Heart right ventricle (tissue), 16 donors: ENCODE measurements around the gene THRSP. TPM values are rescaled to one million over a fixed set of nuclear protein-coding genes. Genes with fewer than 3 reads are reported as not detected.
A peak's percentile ranks its signal among the peaks of the same experiment; 100 is the strongest.
"Not testable (repeated sequence)": the region's sequence is repeated elsewhere in the genome, so short reads cannot be mapped to it uniquely, and the experiment has no call there.

Experiments used
- ATAC-seq, 8 donors: fragments of 200-7000 bp; cut with Tn5 transposase; one replicate each; pipeline ENCODE4 v1.9.1; 2020; ENCODE audit warnings: mild to moderate bottlenecking in 8 of 8, moderate library complexity in 8 of 8, moderate number of reproducible peaks in 1 of 8
- DNase-seq, 2 donors: peaks; one replicate each; pipeline ENCODE4 v3.0.0-alpha.2; 2020
- H3K27ac ChIP-seq, 10 donors: fragments of 200-600 bp; sonication (generic) in 2 of 10; one replicate each; pipeline versions ENCODE4 v1.5.0 to v1.8.0; 2020 to 2022; ENCODE audit warnings: mild to moderate bottlenecking in 3 of 10
- H3K27me3 ChIP-seq, 7 donors: fragments of 200-600 bp; one replicate each; pipeline ENCODE4 v1.8.0; 2021 to 2022; ENCODE audit warnings: mild to moderate bottlenecking in 2 of 7
- H3K36me3 ChIP-seq, 9 donors: fragments of 200-600 bp; sonication (generic) in 1 of 9; one replicate each; pipeline versions ENCODE4 v1.5.0 to v1.8.0; 2020 to 2022; ENCODE audit warnings: mild to moderate bottlenecking in 2 of 9
- H3K4me1 ChIP-seq, 9 donors: fragments of 200-600 bp; sonication (generic) in 1 of 9; one replicate each; pipeline versions ENCODE4 v1.5.0 to v1.8.0; 2020 to 2022; ENCODE audit warnings: mild to moderate bottlenecking in 4 of 9
- H3K4me3 ChIP-seq, 10 donors: fragments of 200-600 bp; sonication (generic) in 2 of 10; one replicate each; pipeline versions ENCODE4 v1.5.0 to v1.8.0; 2020 to 2022; ENCODE audit warnings: mild to moderate bottlenecking in 7 of 10, moderate library complexity in 2 of 10
- H3K9me3 ChIP-seq, 11 donors: fragments of 200-600 bp in 10 of 11; sonication (generic) in 2 of 11; one replicate each; pipeline versions ENCODE4 v1.5.0 to v1.8.0; 2013 to 2022; ENCODE audit warnings: mild to moderate bottlenecking in 2 of 11, control low read depth in 1 of 11, moderate library complexity in 1 of 11
- WGBS, 2 donors: extraction: QIAGEN DNeasy Blood & Tissue Kit; methylation state at CpG; one replicate each; pipeline ENCODE4 v1.1.7; 2013; ENCODE audit warnings: inconsistent platforms in 1 of 2; 5-methylcytosine and 5-hydroxymethylcytosine counted together
- intact Hi-C, 10 donors: fragments of 100-400 bp; cut with DNase I; formaldehyde crosslinking; loops; one replicate each; pipeline versions ENCODE4 v1.11.1 to v1.14.2; 2022
- polyA plus RNA-seq, 2 donors: library from polyadenylated mRNA; stranded (reverse); fragments of 200-250 nt; gene quantifications; one replicate each; pipeline ENCODE4 v1.2.3, GENCODE V29; 2013
- total RNA-seq, 10 donors: library from RNA; stranded (reverse); fragmentation: NEBNext Ultra II Directional in 3 of 10; extraction: Animal tissue kit (Norgen Biotek cat#: 25700) in 3 of 10; gene quantifications; one replicate each; pipeline versions ENCODE4 v1.2.1 to v1.2.4, GENCODE V29; 2021 to 2023
- TF ChIP-seq, protein P1 (sequence below), 9 donors: fragments of 200-600 bp; sonication (generic) in 2 of 9; IDR thresholded peaks; one replicate each; pipeline versions ENCODE4 v1.5.0 to v1.8.0; 2021 to 2022; ENCODE audit warnings: antibody characterized with exemption in 9 of 9, mild to moderate bottlenecking in 5 of 9, moderate library complexity in 1 of 9
- donor health status: Arrhythmogenic right ventricular cardiomyopathy.
- donor health status: ischemic (EF 13 %, LVEDD 7.1; RV severe dilation, severe dysfunction).
- donor health status: healthy with polysubstance abuse.
- donor health status: DM: no; HTN: yes; CAD: no.
- donor health status: DM: no; HTN: no; CAD: no.
- donor health status: ischemic (EF 25% LVEDD 6.9; RV normal size, moderate dysfunction).
- donor health status: ischemic (EF 25% LVEDD 5.7; RV mildly dilated, moderate dysfunction).
- donor health status: healthy.
- donor health status: DM: yes; HTN: yes; CAD: no.
- donor health status: Ischemic cardiomyopathy.
- donor health status: ischemic (EF 35%, LVEDD 5.7; RV mildly dilated, moderate dysfunction).
- donor health status: nonischemic (EF 11% LVEDD 7.7; RV severe dilation, severe dysfunction).
- donor health status: DM: yes; HTN: yes; CAD: no.
- donor health status: PGD.
- donor health status: ischemic (EF 29% LVEDD 5.4; RV normal size, mild dysfunction).
- donor health status: nonischemic (EF 23%, LVEDD 6.1; RV moderate dilation, normal function).

The THRSP gene
- total and polyA plus RNA-seq, 12 donors = 0.21 to 25.4 (median 4.0) TPM; not detected in 3

DNA sequence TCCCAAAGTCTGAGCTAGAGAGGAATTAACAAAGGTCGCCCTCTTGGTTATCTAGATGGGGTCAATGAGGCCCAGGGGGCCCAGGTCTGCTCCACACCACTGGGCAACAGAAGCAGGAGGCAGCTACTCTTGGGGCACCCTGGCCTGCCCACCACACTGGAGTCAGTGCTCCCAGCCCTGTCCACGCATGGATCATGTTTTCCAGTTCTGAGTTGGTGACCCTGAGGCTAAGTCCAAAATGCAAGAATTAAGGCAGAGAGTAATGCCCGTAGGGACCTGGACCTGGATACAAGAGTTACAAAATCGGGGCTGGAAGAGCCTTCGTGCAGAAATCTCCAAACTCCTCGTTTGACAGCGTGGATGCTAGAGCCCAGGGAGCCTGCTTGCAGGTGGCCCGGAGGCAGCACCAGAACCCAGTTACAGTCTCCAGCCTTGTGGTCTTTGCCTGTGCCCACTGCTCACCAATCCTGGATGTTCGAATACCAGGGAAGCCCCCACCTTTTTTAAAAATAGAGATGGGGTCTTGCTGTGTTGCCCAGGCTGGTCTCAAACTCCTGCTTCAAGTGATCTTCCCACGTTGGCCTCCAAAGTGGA is 6.1 kb upstream of the THRSP start:
- no peak for DNase-seq
- no peak for ATAC-seq
- Histone ChIP-seq H3K27me3 (no peaks in the 10 kb centered on the region), H3K27ac (no peak overlapping the region), H3K4me3 (no peak overlapping the region), H3K9me3 (no peaks in the 10 kb centered on the region), H3K4me1 (peaks cover 0 to 16% (median 3%) of the 10 kb centered on the region in 9 donors), H3K36me3 (no peaks in the 10 kb centered on the region)
- 82 to 84% methylated on average over 10 of the region's 10 CpGs for WGBS, 2 donors
- TF ChIP-seq, protein P1, sequence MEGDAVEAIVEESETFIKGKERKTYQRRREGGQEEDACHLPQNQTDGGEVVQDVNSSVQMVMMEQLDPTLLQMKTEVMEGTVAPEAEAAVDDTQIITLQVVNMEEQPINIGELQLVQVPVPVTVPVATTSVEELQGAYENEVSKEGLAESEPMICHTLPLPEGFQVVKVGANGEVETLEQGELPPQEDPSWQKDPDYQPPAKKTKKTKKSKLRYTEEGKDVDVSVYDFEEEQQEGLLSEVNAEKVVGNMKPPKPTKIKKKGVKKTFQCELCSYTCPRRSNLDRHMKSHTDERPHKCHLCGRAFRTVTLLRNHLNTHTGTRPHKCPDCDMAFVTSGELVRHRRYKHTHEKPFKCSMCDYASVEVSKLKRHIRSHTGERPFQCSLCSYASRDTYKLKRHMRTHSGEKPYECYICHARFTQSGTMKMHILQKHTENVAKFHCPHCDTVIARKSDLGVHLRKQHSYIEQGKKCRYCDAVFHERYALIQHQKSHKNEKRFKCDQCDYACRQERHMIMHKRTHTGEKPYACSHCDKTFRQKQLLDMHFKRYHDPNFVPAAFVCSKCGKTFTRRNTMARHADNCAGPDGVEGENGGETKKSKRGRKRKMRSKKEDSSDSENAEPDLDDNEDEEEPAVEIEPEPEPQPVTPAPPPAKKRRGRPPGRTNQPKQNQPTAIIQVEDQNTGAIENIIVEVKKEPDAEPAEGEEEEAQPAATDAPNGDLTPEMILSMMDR (IDR thresholded peaks at IDR 0.05) = no peak
- intact Hi-C loops = no loop called here

DNA sequence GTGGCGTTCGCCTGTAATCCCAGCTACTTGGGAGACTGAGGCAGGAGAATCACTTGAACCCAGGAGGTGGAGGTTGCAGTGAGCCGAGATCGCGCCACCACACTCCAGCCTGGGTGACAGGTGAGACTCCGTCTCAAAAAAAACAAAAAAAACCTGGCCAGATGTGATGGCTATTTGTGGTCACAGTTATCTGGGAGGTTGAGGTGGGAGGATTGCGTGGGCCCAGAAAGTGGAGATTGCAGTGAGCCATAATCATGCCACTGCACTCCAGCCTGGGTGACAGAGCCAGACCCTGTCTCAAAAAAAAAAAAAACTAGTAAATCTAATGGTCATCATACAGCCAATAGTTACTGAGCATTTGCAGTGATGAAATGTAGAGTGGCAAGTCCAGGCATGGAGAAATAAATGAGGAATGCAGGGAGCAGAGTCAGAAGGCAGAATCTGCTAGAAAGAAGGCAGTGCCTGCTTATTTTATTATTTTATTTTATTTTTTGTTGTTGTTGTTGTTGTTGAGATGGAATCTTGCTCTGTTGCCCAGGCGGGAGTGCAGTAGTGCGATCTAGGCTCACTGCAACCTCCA is 3.8 kb upstream of the THRSP start:
- H3K27ac ChIP-seq, intact Hi-C loops, ATAC-seq: not testable (repeated sequence)

DNA sequence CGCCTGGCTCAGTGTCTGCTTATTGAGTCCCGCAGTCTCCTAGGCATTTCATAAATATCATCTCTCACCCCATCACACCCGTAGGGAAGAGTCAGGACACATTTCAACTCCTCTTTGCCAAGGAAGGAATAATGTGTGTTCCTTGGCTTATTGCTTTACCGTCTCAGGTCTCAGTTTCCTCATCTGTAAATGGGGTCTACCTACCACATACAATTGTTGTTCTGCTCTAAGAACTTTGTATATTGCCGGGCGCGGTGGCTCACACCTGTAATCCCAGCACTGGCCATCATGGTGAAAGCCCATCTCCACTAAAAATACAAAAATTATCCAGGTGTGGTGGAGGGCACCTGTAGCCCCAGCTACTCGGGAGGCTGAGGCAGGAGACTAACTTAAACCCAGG is 3.1 kb upstream of the THRSP start:
- H3K36me3 ChIP-seq = no peaks in the 10 kb centered on the region
- no peaks in the 10 kb centered on the region for H3K9me3 ChIP-seq
- WGBS, 2 donors = 86 to 90% methylated on average over 8 of the region's 8 CpGs
- no peak for ATAC-seq
- H3K4me3 ChIP-seq = no peak overlapping the region
- no peak for DNase-seq
- intact Hi-C loops = no loop called here
- H3K27me3 ChIP-seq = no peaks in the 10 kb centered on the region
- H3K4me1 ChIP-seq = peaks cover 0 to 16% (median 3%) of the 10 kb centered on the region in 9 donors
- no peak overlapping the region for H3K27ac ChIP-seq
- TF ChIP-seq, protein P1 (IDR thresholded peaks at IDR 0.05) = no peak

More for the DNA sequence above, 3.8 kb upstream of the THRSP start:
- peaks cover 0 to 16% (median 3%) of the 10 kb centered on the region in 9 donors for H3K4me1 ChIP-seq
- H3K27me3 ChIP-seq, H3K9me3 ChIP-seq, H3K36me3 ChIP-seq, DNase-seq, H3K4me3 ChIP-seq: not testable (repeated sequence)
- WGBS, 2 donors = 83 to 87% methylated on average over 9 of the region's 9 CpGs

DNA sequence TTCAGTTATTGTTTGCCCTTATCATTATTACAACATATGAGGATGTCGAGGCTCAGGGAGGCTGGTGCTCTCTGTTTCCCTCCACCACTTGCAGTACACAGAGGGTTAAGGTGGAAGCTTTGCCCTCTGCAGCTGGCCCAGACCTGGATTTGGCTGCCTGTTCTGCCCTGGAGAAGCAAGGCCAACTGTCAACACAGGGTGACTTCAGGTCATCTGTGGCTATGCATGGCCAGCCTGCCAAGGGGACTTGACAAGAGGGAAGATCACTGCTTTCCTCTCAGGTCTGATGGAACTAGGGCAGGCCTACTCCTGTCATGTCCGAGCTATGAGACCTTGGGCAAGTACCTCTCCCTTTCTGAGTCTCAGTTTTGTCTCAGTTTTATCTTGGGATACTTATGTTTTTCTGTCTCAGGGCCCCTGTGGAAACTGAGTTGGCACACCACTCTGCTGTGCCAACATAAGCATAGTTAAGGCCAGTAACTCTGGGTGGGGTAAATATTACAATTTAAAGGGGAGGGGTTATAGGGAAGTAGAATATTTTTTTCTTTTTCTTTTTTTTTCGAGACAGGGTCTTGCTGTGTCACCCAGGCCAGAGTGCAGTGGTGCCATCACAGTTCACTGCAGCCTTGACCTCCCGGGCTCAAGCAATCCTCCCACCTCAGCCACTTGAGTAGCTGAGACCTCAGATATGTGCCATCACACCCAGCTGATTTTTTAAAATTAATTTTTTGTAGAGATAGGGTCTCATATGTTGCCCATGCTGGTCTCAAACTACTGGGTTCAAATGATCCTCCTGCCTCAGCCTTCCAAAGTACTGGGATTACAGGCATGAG is 2.4 kb upstream of the THRSP start:
- Histone ChIP-seq H3K27ac (peak overlapping the region in 5 of 10 donors; percentile 19 to 57 (median 51)), H3K4me3 (no peak overlapping the region), H3K27me3 (no peaks in the 10 kb centered on the region), H3K4me1 (peaks cover 0 to 16% (median 3%) of the 10 kb centered on the region in 9 donors), H3K9me3 (no peaks in the 10 kb centered on the region), H3K36me3 (no peaks in the 10 kb centered on the region)
- TF ChIP-seq, protein P1 (IDR thresholded peaks at IDR 0.05) = no peak
- intact Hi-C loops = no loop called here
- 49 to 58% methylated on average over 4 of the region's 4 CpGs for WGBS, 2 donors
- peak; percentile 82 to 98 (median 91) for ATAC-seq
- peak; percentile 57 to 71 for DNase-seq
